HCT116 (cell line): ENCODE data around the gene GNAT2. TPM values are rescaled to one million over a fixed set of nuclear protein-coding genes. Genes with fewer than 3 reads are reported as not detected.

Experiments used
- ATAC-seq: fragments of 200-7000 bp; cut with Tn5 transposase; 2 replicates; pipeline ENCODE4 v1.9.1; 2020; ENCODE audit warnings: mild to moderate bottlenecking, moderate library complexity
- BruUV-seq: library from RNA; stranded (reverse); fragments of 400-500 nt; replicated peaks from 2 replicates; lab custom pipeline; 2021; lab: Mats Ljungman, UMichigan
- CTCF ChIA-PET: fragments of 300-600 bp; sonication (Branson Sonifier 250); formaldehyde crosslinking; loops from one replicate; lab custom pipeline; 2021; ENCODE audit warnings: antibody characterized with exemption; lab: Charles Lee
- POLR2A ChIA-PET: fragments of 300-600, 350-600 bp; sonication (Branson Sonifier 250); formaldehyde crosslinking; loops from one replicate; lab custom pipeline; 2021; ENCODE audit warnings: antibody characterized with exemption; lab: Charles Lee
- RAD21 ChIA-PET, 2 experiments: fragments of 300-600 bp; sonication (Branson Sonifier 250); formaldehyde crosslinking; loops; one replicate each; lab custom pipeline; 2023; ENCODE audit warnings: low total read pairs in 2 of 2; ENCODE audit not compliant: uncharacterized antibody in 2 of 2, unreplicated experiment in 2 of 2, low non-redundant PET in 1 of 2; lab: Charles Lee
- DNase-seq: peaks from one replicate; pipeline ENCODE4 v3.0.0-alpha.2; 2010; ENCODE audit warnings: low read depth, low spot score
- H2AFZ ChIP-seq: fragments of 200-600 bp; shearing (Covaris generic), sonication (generic); 2 replicates; pipeline ENCODE4 v1.6.1; 2017; ENCODE audit warnings: low read depth, mixed run types, mixed read lengths, antibody characterized with exemption, low read length; ENCODE audit not compliant: poor library complexity, severe bottlenecking
- H3K27ac ChIP-seq: 2 replicates; pipeline ENCODE4 v1.5.1; 2012; ENCODE audit warnings: low read depth, low read length
- H3K27me3 ChIP-seq: fragments of 200-600 bp; sonication (generic); 2 replicates; pipeline ENCODE4 v1.6.1; 2016; ENCODE audit warnings: mixed run types, low read length, mixed read lengths; ENCODE audit not compliant: insufficient read depth
- H3K36me3 ChIP-seq, 2 experiments: fragments of 200-500 bp in 1 of 2; fragments of 200-600 bp in 1 of 2; sonication (Bioruptor generic) in 1 of 2; sonication (generic) in 1 of 2; 2 replicates each; pipeline versions ENCODE4 v1.5.1 to v1.6.1; 2014 to 2016; ENCODE audit warnings: low read length in 2 of 2, inconsistent platforms in 1 of 2, mixed read lengths in 1 of 2, mixed run types in 1 of 2; ENCODE audit not compliant: insufficient read depth in 2 of 2, control insufficient read depth in 1 of 2
- H3K4me1 ChIP-seq, 2 experiments: fragments of 200-600 bp in 1 of 2; sonication (generic) in 1 of 2; 2 replicates each; pipeline versions ENCODE4 v1.5.1 to v1.6.1; 2012 to 2017; ENCODE audit warnings: low read length in 2 of 2, inconsistent platforms in 1 of 2, mild to moderate bottlenecking in 1 of 2, mixed read lengths in 1 of 2, mixed run types in 1 of 2, moderate library complexity in 1 of 2; ENCODE audit not compliant: insufficient read depth in 2 of 2, control insufficient read depth in 1 of 2
- H3K4me2 ChIP-seq: fragments of 200-600 bp; sonication (generic); 2 replicates; pipeline ENCODE4 v1.6.1; 2017; ENCODE audit warnings: mixed run types, low read length, mixed read lengths
- H3K4me3 ChIP-seq, 2 experiments: fragments of 200-600 bp in 1 of 2; sonication (generic) in 1 of 2; replicated peaks in 1 of 2; 2 replicates each; pipeline ENCODE4 v1.5.1; 2011 to 2016; ENCODE audit warnings: low read length in 2 of 2, control low read depth in 1 of 2, low read depth in 1 of 2, mild to moderate bottlenecking in 1 of 2, mixed read lengths in 1 of 2, mixed run types in 1 of 2
- H3K79me2 ChIP-seq: fragments of 200-600 bp; sonication (generic); 2 replicates; pipeline ENCODE4 v1.6.1; 2017; ENCODE audit warnings: mild to moderate bottlenecking, mixed run types, low read length, moderate library complexity, mixed read lengths; ENCODE audit not compliant: insufficient read depth
- H3K9ac ChIP-seq: fragments of 200-600 bp; sonication (generic); 2 replicates; pipeline ENCODE4 v1.6.1; 2016; ENCODE audit warnings: low read length, mixed read lengths
- H3K9me2 ChIP-seq: fragments of 200-600 bp; sonication (generic), shearing (Covaris generic); 2 replicates; pipeline ENCODE4 v1.6.1; 2017; ENCODE audit warnings: mixed run types, mild to moderate bottlenecking, moderate library complexity; ENCODE audit not compliant: insufficient read depth
- H3K9me3 ChIP-seq, 2 experiments: fragments of 200-500 bp in 1 of 2; fragments of 200-600 bp in 1 of 2; sonication (Bioruptor generic) in 1 of 2; sonication (generic) in 1 of 2; 2 replicates each; pipeline ENCODE4 v1.6.1; 2014 to 2017; ENCODE audit warnings: low read length in 2 of 2, mixed read lengths in 2 of 2, inconsistent platforms in 1 of 2, low read depth in 1 of 2, mild to moderate bottlenecking in 1 of 2, mixed run types in 1 of 2, moderate library complexity in 1 of 2; ENCODE audit not compliant: control insufficient read depth in 1 of 2, insufficient read depth in 1 of 2
- H4K20me1 ChIP-seq: fragments of 200-600 bp; sonication (generic), shearing (Covaris generic); 2 replicates; pipeline ENCODE4 v1.6.1; 2017; ENCODE audit warnings: mixed run types, mild to moderate bottlenecking, moderate library complexity; ENCODE audit not compliant: insufficient read depth
- ELF1 ChIP-seq: IDR thresholded peaks from 2 replicates; pipeline ENCODE4 v1.6.1; 2012; ENCODE audit warnings: low read depth, borderline replicate concordance
- EZH2 ChIP-seq: fragments of 200-600 bp; sonication (generic); IDR thresholded peaks from 2 replicates; pipeline ENCODE4 v1.6.1; 2017; ENCODE audit warnings: antibody characterized with exemption, mixed run types
- POLR2A ChIP-seq: IDR thresholded peaks from 2 replicates; pipeline ENCODE4 v1.7.0; 2011; ENCODE audit warnings: borderline replicate concordance; ENCODE audit not compliant: insufficient read depth, insufficient read length; ENCODE audit errors: extremely low read depth
- REST ChIP-seq: IDR thresholded peaks from 2 replicates; pipeline ENCODE4 v1.6.1; 2012; ENCODE audit warnings: low read depth
- SIN3A ChIP-seq: IDR thresholded peaks from 2 replicates; pipeline ENCODE4 v1.6.1; 2012; ENCODE audit warnings: low read depth
- TCF7L2 ChIP-seq: IDR thresholded peaks from 2 replicates; pipeline ENCODE4 v1.7.0; 2011; ENCODE audit warnings: borderline replicate concordance, inconsistent platforms; ENCODE audit not compliant: insufficient read depth, insufficient read length; ENCODE audit errors: extremely low read depth
- intact Hi-C: fragments of 100-400 bp; cut with micrococcal nuclease; formaldehyde crosslinking; loops from 2 replicates; pipeline ENCODE4 v1.10.0; 2022
- total RNA-seq: library from RNA; stranded (reverse); gene quantifications from one replicate; pipeline ENCODE4 v1.2.1, GENCODE V29; 2021; ENCODE audit not compliant: unreplicated experiment
- TF ChIP-seq, protein P1 (sequence below): IDR thresholded peaks from 2 replicates; pipeline ENCODE4 v1.6.1; 2012

The GNAT2 gene
- total RNA-seq, 1 experiment from 2014 or later, result 0.76 TPM

- RAD21 ChIA-PET, result interaction anchor here in 1 of 2 experiments (0.9 kb wide), 1 partner anchor 8 kb away, joined by 4 read pairs; no protein-coding TSS in a partner anchor
- Histone ChIP-seq H3K4me3 (no peak overlapping the region), H4K20me1 (no peaks in the 10 kb centered on the region), H3K36me3 (peaks cover 6 to 20% of the 10 kb centered on the region in 2 experiments; a peak in 3 of 4 replicates), H3K4me1 (peaks cover 10 to 19% of the 10 kb centered on the region in 2 experiments), H3K27me3 (no peaks in the 10 kb centered on the region), H3K27ac (no peak overlapping the region), H2AFZ (no peak overlapping the region), H3K9me2 (no peaks in the 10 kb centered on the region), H3K9me3 (no peaks in the 10 kb centered on the region), H3K79me2 (no peaks in the 10 kb centered on the region), H3K4me2 (no peak overlapping the region), H3K9ac (no peak overlapping the region)
- intact Hi-C loops, result no loop called here
- ATAC-seq, result no peak
- POLR2A ChIA-PET, result no interaction called here
- CTCF ChIA-PET, result interaction anchor here (1.3 to 4.1 kb wide), 4 partner anchors 8 to 353 kb away, joined by 8 to 35 read pairs (median 18); partner anchors contain the start of genes AHCYL1 and GNAI3
- no TSS peak for BruUV-seq
- TF ChIP-seq TCF7L2, result no peak
- no peak for TF ChIP-seq POLR2A
- TF ChIP-seq REST, result no peak
- TF ChIP-seq, protein P1, sequence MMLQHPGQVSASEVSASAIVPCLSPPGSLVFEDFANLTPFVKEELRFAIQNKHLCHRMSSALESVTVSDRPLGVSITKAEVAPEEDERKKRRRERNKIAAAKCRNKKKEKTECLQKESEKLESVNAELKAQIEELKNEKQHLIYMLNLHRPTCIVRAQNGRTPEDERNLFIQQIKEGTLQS, result no peak
- no peak for TF ChIP-seq SIN3A
- no peak for TF ChIP-seq ELF1
- no peak for TF ChIP-seq EZH2
- no peak for DNase-seq
Observed at GRCh38 chr1:109631513-109632505, 12.4 kb upstream of the GNAT2 start.
